ENCODE measurements around the gene CDIP1. TPM values are rescaled to one million over a fixed set of nuclear protein-coding genes. Genes with fewer than 3 reads are reported as not detected.

Gene CDIP1
- total and polyA plus RNA-seq, 10 of the 15 experiments (the other 5 are each of a cell fraction or from before 2014, with no cell fraction given) = 6.1 to 32.4 (median 13.6) TPM

DNA sequence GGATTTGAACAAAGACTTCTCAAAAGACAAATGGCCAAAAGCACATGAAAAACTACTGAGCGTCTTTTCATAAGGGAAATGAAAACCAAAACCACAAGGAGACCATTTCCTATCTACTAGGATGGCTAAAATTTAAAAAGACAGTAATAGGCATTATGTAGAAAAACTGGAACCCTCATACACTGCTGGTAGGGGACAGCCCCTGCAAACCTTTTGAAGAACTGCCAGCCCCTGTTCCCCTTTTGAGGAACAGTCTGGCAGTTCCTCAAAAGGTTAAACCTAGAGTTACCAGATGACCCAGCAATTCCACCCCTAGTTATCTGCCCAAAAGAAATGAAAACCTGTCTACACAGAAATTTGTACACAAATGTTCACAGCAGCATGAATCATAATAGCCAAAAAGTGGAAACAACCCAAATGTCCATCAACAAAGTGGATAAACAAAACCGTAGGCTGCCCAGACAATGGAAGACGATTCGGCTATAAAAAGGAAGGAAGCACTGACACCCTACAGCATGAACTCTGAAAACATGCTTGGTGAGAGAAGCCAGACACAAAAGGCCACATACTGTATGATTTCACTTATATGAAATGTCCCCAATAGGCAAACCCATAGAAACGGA is 22.9 kb downstream of the CDIP1 start (continued):
- TF ChIP-seq EP300 (IDR thresholded peaks at IDR 0.05; ENCODE audit: borderline replicate concordance in 1 of 2, control insufficient read depth in 1 of 2, low read depth in 2 of 2, low read length in 2 of 2) = no peak
- TF ChIP-seq RFX5 (IDR thresholded peaks at IDR 0.05; ENCODE audit: low read depth, low read length) = no peak
- no peak for TF ChIP-seq SREBF1 (IDR thresholded peaks at IDR 0.05; ENCODE audit: low read length)
- TF ChIP-seq CHD2 (IDR thresholded peaks at IDR 0.05; ENCODE audit: borderline replicate concordance, low read depth, low read length) = no peak
- TF ChIP-seq PAX8 (IDR thresholded peaks at IDR 0.05) = no peak
- TF ChIP-seq GATAD2B (conservative IDR thresholded peaks at IDR 0.05; ENCODE audit: low read depth) = no peak
- no peak for TF ChIP-seq BRCA1 (IDR thresholded peaks at IDR 0.05; ENCODE audit: low read depth, low read length)
- peak; percentile 81 for TF ChIP-seq NFIC (IDR thresholded peaks at IDR 0.05; ENCODE audit: low read depth, low read length)
- TF ChIP-seq, protein P1, sequence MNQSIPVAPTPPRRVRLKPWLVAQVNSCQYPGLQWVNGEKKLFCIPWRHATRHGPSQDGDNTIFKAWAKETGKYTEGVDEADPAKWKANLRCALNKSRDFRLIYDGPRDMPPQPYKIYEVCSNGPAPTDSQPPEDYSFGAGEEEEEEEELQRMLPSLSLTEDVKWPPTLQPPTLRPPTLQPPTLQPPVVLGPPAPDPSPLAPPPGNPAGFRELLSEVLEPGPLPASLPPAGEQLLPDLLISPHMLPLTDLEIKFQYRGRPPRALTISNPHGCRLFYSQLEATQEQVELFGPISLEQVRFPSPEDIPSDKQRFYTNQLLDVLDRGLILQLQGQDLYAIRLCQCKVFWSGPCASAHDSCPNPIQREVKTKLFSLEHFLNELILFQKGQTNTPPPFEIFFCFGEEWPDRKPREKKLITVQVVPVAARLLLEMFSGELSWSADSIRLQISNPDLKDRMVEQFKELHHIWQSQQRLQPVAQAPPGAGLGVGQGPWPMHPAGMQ (IDR thresholded peaks at IDR 0.05; ENCODE audit: borderline replicate concordance) = no peak
- TF ChIP-seq BHLHE40 (IDR thresholded peaks at IDR 0.05; ENCODE audit: borderline replicate concordance in 1 of 2, low read depth in 2 of 2, low read length in 1 of 2) = no peak
- TF ChIP-seq, protein P2, sequence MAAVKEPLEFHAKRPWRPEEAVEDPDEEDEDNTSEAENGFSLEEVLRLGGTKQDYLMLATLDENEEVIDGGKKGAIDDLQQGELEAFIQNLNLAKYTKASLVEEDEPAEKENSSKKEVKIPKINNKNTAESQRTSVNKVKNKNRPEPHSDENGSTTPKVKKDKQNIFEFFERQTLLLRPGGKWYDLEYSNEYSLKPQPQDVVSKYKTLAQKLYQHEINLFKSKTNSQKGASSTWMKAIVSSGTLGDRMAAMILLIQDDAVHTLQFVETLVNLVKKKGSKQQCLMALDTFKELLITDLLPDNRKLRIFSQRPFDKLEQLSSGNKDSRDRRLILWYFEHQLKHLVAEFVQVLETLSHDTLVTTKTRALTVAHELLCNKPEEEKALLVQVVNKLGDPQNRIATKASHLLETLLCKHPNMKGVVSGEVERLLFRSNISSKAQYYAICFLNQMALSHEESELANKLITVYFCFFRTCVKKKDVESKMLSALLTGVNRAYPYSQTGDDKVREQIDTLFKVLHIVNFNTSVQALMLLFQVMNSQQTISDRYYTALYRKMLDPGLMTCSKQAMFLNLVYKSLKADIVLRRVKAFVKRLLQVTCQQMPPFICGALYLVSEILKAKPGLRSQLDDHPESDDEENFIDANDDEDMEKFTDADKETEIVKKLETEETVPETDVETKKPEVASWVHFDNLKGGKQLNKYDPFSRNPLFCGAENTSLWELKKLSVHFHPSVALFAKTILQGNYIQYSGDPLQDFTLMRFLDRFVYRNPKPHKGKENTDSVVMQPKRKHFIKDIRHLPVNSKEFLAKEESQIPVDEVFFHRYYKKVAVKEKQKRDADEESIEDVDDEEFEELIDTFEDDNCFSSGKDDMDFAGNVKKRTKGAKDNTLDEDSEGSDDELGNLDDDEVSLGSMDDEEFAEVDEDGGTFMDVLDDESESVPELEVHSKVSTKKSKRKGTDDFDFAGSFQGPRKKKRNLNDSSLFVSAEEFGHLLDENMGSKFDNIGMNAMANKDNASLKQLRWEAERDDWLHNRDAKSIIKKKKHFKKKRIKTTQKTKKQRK (IDR thresholded peaks at IDR 0.05; ENCODE audit: low read depth, low read length) = no peak
- TF ChIP-seq DPF2 (IDR thresholded peaks at IDR 0.05) = peak; percentile 59; the same call in 1 of the 2 replicates
- TF ChIP-seq BCL11A (IDR thresholded peaks at IDR 0.05; ENCODE audit: low read depth, low read length) = no peak
- TF ChIP-seq SPI1 (IDR thresholded peaks at IDR 0.05; ENCODE audit: borderline replicate concordance, insufficient read depth, low read depth, low read length) = peak; percentile 87
- TF ChIP-seq, protein P3, sequence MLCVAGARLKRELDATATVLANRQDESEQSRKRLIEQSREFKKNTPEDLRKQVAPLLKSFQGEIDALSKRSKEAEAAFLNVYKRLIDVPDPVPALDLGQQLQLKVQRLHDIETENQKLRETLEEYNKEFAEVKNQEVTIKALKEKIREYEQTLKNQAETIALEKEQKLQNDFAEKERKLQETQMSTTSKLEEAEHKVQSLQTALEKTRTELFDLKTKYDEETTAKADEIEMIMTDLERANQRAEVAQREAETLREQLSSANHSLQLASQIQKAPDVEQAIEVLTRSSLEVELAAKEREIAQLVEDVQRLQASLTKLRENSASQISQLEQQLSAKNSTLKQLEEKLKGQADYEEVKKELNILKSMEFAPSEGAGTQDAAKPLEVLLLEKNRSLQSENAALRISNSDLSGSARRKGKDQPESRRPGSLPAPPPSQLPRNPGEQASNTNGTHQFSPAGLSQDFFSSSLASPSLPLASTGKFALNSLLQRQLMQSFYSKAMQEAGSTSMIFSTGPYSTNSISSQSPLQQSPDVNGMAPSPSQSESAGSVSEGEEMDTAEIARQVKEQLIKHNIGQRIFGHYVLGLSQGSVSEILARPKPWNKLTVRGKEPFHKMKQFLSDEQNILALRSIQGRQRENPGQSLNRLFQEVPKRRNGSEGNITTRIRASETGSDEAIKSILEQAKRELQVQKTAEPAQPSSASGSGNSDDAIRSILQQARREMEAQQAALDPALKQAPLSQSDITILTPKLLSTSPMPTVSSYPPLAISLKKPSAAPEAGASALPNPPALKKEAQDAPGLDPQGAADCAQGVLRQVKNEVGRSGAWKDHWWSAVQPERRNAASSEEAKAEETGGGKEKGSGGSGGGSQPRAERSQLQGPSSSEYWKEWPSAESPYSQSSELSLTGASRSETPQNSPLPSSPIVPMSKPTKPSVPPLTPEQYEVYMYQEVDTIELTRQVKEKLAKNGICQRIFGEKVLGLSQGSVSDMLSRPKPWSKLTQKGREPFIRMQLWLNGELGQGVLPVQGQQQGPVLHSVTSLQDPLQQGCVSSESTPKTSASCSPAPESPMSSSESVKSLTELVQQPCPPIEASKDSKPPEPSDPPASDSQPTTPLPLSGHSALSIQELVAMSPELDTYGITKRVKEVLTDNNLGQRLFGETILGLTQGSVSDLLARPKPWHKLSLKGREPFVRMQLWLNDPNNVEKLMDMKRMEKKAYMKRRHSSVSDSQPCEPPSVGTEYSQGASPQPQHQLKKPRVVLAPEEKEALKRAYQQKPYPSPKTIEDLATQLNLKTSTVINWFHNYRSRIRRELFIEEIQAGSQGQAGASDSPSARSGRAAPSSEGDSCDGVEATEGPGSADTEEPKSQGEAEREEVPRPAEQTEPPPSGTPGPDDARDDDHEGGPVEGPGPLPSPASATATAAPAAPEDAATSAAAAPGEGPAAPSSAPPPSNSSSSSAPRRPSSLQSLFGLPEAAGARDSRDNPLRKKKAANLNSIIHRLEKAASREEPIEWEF (IDR thresholded peaks at IDR 0.05; ENCODE audit: insufficient replicate concordance, low read depth, low read length) = no peak
- TF ChIP-seq IRF4 (IDR thresholded peaks at IDR 0.05; ENCODE audit: low read depth, low read length) = no peak
- TF ChIP-seq RUNX3 (IDR thresholded peaks at IDR 0.05; ENCODE audit: low read length) = peak; percentile 95
- TF ChIP-seq SMARCA5 (IDR thresholded peaks at IDR 0.05) = peak; percentile 26; the same call in 1 of the 2 replicates
- TF ChIP-seq, protein P4, sequence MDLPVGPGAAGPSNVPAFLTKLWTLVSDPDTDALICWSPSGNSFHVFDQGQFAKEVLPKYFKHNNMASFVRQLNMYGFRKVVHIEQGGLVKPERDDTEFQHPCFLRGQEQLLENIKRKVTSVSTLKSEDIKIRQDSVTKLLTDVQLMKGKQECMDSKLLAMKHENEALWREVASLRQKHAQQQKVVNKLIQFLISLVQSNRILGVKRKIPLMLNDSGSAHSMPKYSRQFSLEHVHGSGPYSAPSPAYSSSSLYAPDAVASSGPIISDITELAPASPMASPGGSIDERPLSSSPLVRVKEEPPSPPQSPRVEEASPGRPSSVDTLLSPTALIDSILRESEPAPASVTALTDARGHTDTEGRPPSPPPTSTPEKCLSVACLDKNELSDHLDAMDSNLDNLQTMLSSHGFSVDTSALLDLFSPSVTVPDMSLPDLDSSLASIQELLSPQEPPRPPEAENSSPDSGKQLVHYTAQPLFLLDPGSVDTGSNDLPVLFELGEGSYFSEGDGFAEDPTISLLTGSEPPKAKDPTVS (IDR thresholded peaks at IDR 0.05; ENCODE audit: low read depth, low read length) = no peak

Measured in GM12878 (cell line).